ENCODE results near the gene CDC27.
"Not testable (repeated sequence)": the region's sequence is repeated elsewhere in the genome, so short reads cannot be mapped to it uniquely, and the experiment has no call there.

Gene CDC27

DNA sequence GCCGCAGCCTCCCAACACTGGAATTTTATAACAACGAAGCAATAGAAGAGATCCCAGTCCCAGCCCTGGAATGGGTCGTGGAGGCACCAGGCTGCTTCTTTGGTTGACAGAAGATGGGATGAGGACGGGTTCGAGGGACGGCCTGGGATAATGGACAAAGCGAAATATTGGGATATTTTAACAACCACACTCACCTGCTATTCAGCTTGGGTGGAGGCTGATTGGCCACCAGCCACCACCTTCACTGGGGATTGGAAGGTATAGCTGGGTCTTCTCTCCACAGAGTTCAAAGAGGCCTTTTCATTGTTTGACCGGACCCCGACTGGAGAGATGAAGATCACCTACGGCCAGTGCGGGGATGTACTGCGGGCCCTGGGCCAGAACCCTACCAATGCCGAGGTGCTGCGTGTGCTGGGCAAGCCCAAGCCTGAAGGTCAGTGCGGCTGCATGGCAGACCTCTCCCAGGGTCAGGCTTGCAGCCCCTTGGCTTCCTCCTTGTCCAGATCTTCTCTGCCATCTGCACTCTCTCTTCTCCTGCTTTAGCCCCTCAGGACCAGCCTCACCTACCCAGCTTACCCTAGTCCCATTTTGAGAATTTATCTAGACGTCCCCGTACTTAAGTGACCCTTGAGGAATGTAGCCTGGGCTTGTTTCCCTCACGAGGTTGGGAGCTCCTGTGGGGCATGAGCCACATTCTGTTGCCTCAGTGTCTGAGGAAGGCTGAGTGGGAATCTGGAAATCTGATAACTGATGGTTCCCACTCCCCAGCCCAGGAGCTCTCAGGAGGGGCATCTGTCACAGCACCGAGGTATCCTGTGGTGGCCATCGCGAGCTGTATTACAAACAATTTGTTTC lies 30.8 kb upstream of the CDC27 start:
- no peak for DNase-seq (ENCODE audit: low read depth)

GRCh38 chr17:47218896-47219430 lies 29.9 kb upstream of the CDC27 start:
- no peak for DNase-seq (ENCODE audit: low read depth)

DNA sequence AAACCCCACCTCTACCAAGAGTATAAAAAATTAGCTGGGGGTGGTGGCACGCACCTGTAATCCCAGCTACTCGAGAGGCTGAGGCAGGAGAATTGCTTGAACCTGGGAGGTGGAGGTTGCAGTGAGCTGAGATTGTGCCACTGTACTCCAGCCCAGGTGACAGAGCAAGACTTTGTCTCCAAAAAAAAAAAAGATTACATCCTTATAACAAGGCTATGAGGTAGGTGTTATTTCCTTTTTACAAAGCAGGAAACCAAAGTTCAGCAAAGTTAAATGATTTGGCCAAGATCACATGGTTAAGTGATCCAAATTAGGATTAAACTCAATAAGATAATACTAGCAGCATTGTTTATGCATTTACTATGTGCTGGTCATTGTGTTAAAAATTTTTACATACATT lies 28.2 kb upstream of the CDC27 start:
- DNase-seq (ENCODE audit: low read depth): not testable (repeated sequence)

GRCh38 chr17:47216821-47217220 lies 27.7 kb upstream of the CDC27 start:
- DNase-seq (ENCODE audit: low read depth): not testable (repeated sequence)

- no peak for DNase-seq (ENCODE audit: low read depth)
Observed at GRCh38 chr17:47214931-47215330, 25.8 kb upstream of the CDC27 start.

- DNase-seq (ENCODE audit: low read depth): no peak
Observed at GRCh38 chr17:47213540-47213939, 24.4 kb upstream of the CDC27 start.

GRCh38 chr17:47212458-47212857 lies 23.4 kb upstream of the CDC27 start:
- DNase-seq (ENCODE audit: low read depth): no peak

DNA sequence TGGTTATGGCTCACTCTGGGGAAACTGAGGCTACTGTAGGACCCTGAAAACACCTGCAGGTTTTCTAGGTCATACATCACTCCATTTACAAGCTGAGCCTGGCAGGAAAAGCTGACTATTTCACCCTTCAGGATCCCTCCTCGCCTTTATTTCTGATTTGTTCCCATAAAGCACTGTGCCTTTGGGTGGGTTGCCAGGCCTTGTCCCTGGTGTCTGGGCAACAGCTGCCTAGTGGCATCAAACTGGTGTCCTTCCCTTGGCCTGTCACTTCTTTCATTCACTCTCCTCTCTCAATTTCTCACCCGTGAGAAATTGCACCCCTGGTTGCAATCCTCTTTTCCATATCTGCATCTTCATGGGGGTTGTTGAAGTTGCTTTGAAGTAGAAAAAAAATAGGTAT lies 21.7 kb upstream of the CDC27 start:
- no peak for DNase-seq (ENCODE audit: low read depth)

DNA sequence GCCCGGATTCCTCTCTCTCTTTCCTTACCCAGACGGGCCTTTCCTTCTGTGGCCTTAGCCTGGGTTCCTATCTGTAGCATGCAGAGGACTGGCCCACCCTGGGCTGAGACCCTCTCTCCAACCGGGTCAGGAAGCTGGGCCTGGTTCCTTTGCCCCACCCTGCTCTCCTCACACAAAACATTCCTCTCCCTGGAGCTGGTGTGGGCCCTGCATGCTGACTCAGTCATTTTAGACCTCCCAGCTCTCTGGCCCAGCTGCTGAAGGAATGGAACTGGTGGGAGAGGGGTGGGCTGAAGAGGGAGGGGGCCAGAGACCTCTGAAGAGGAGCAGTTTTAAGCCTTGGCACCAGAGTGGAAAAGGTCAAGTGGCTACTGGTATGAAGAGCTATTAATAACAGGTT lies 21.0 kb upstream of the CDC27 start:
- DNase-seq (ENCODE audit: low read depth): peak; percentile 15

DNA sequence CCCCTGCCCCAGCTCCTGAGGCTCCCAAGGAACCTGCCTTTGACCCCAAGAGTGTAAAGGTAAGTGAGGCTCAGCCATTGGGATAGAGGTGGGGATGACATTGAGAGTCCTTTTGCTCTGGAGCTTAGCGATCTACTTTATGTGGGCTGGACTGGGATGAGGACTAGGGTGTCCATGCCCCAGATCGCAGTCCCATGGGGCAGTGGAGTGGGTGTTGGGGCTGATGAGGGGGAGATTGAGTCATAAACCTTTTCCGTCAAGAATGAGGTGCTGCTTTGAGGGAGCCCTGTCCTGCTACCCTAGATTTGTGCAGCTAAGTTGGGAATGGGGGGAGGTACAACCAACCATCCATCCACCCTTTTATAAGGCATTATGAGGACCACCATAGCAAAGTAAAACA lies 20.4 kb upstream of the CDC27 start:
- DNase-seq (ENCODE audit: low read depth): no peak

- DNase-seq (ENCODE audit: low read depth): peak; percentile 18
Observed at GRCh38 chr17:47208744-47209488, 19.8 kb upstream of the CDC27 start, which contains the start of gene MYL4. TSS of gene MYL4 (plus strand) at chr17:47209348. CDS start at chr17:47209423, 75 bp downstream.

- DNase-seq (ENCODE audit: low read depth): no peak
Observed at GRCh38 chr17:47207143-47208067, 18.3 kb upstream of the CDC27 start.

GRCh38 chr17:47205419-47205963 lies 16.4 kb upstream of the CDC27 start:
- peak; percentile 83 for DNase-seq (ENCODE audit: low read depth)

GRCh38 chr17:47204722-47205418 lies 15.8 kb upstream of the CDC27 start:
- peak; percentile 61 for DNase-seq (ENCODE audit: low read depth)

- peak; percentile 68 for DNase-seq (ENCODE audit: low read depth)
Observed at GRCh38 chr17:47203984-47204721, 15.1 kb upstream of the CDC27 start.

GRCh38 chr17:47201166-47201565 lies 12.1 kb upstream of the CDC27 start:
- DNase-seq (ENCODE audit: low read depth): no peak

DNA sequence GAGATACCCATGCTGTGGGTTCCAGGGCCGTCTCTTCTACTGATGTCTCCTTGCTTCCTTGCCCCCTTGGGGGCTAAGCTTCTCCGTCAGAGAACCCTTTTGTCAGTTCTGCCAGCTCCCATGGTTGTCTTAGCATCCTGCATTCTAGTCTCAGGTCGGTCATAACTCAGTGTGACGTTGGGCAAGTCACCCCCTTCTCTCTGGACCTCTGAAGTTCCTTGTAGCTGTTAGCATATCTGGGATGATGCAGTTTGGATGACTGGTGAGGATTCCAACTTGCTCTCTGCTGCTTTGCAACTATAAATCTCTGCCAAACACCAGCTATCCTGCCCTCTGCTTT lies 11.2 kb upstream of the CDC27 start:
- DNase-seq (ENCODE audit: low read depth): no peak

DNA sequence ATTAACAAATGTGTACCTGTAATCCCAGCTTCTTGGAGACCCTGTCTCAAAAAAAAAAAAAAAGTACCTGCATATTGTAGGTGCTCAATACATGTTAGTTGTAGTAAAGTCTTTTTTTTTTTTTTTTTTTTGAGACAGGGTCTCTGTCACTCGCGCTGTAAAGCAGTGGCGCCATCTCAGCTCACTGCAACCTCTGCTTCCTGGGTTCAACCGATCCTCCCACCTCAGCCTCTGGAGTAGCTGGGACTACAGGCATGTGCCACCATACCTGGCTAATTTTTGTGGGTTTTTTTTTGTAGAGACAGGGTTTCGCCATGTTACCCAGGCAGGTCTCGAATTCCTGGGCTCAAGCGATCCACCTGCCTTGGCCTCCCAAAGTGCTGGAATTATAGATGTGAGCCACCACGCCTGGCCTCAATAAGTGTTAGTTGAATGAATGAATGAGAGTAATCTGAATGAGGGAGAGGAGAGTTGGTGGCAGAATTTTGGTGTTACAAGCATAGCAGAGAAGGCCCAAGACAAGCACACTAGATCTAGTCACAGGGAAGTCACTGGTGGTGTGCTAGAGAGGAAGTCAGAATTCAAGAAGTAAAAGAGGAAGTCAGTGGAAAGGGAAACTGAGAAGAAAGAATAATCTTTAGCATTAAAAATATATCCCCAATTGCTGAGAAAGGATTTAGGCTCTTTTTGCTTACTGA lies 10.7 kb upstream of the CDC27 start:
- DNase-seq (ENCODE audit: low read depth): no peak

DNA sequence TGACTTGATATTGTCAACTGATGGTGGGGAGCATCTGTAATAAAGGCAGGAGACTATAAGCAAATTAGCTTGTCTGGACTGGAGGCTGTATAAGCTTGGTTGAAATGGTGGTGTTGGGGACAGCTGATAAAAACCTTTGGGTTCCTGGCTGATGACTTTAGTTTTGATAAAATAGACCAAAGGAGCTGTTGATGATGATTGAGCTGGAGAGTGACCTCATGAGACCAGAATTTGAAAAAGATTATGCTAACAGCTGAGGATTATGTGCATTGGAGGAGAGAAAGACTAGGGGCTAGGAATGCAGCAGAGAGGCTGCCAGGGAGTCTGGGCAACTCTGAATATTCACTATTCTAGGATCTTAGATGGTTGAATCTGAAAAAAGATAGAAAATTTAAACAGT lies 8.7 kb upstream of the CDC27 start:
- DNase-seq (ENCODE audit: low read depth): no peak

Measured in EH (cell line).